SKM-1 treated with dmso at 0.1 percent for 144 hours (cell line): ENCODE results near the gene PPP3CB.
A peak's percentile ranks its signal among the peaks of the same experiment; 100 is the strongest.
"Not testable (repeated sequence)": the region's sequence is repeated elsewhere in the genome, so short reads cannot be mapped to it uniquely, and the experiment has no call there.

ENCODE experiments used
- DNase-seq: peaks from one replicate; lab custom pipeline; 2025; ENCODE audit not compliant: unreplicated experiment; lab: John Stamatoyannopoulos, UW

PPP3CB gene

GRCh38 chr10:73423309-73423708 lies 72.5 kb downstream of the PPP3CB start:
- no peak for DNase-seq

GRCh38 chr10:73416571-73416970 lies 79.3 kb downstream of the PPP3CB start:
- no peak for DNase-seq

- no peak for DNase-seq
These were observed 81.4 kb downstream of the PPP3CB start for GRCh38 chr10:73414230-73414945.

- peak; percentile 79 for DNase-seq
These were observed 82.1 kb downstream of the PPP3CB start, which contains the start of gene ANXA7 for GRCh38 chr10:73413528-73414229. Gene ANXA7, minus strand, starts transcription at chr10:73414058. Its CDS starts 13,202 bp downstream, at chr10:73400856.

GRCh38 chr10:73413108-73413527 lies 82.7 kb downstream of the PPP3CB start:
- peak; percentile 34 for DNase-seq

DNA sequence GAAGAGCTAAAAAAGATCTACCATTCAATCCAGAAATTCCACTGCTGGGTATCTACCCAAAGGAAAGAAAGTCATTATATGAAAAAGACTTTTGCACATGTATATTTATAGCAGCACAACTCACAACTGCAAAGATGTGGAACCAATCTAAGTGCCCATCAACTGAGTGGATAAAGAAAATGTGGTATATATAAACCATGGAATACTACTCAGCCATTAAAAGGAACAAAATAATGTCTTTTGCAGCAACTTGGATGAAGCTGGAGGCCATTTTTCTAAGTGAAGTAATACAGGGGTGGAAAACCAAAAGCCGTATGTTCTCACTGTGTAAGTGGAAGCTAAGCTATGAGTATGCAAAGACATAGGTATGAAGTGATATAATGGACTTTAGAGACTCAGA lies 84.9 kb downstream of the PPP3CB start:
- no peak for DNase-seq

DNA sequence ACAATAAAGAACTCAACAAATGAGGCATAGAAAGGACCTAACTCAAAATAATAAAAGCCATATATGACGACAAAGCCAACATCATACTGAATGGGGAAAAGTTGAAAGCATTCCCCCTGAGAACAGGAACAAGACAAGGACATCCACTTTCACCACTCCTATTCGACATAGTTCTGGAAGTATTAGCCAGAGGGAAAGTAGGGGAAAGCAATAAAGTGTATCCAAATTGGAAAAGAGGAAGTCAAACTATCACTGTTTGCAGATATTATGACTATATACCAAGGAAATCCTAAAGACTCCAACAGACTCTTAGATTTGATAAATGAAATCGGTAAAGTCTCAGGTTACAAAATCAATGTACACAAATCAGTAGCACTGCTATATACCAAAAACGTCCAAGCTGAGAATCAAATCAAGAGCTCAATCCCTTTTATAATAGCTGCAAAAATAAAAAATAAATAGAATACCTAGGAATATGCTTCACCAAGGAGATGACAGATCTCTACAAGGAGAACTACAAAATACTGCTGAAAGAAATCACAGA lies 86.8 kb downstream of the PPP3CB start:
- no peak for DNase-seq

DNA sequence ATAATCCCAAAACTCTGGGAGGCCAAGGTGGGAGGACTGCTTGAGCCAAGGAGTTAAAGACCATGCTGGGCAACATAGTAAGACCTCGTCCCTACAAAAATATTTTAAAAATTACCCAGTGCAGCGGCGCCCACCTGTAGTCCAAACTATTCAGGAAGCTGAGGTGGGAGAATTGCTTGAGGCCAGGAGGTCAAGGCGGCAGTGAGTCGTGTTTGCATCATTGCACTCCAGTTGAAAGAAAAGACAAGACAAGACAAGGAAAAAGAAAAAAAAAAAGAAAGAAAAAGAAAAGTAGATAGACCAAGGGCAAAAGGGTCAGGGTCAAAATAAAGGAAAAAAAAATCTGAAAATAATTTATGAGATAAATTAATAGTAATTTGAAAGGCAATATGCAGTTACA lies 87.8 kb downstream of the PPP3CB start:
- no peak for DNase-seq

DNA sequence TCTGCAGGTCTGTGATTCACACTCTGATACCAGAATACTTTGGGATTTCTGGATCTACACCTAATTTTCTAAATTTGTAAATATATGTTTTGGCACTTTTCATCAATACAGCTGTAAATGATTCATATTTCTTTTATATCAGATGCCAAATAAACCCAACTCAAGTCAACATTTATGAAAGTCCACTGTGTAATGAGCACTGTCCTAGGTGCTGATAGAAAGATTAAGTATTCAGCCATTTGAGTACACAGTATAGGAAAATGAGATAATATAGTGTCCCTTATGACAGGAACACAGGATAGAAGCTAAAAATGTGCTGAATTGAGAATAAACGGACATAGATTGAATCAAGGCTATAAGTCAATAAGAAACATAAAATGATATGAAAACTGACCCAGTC lies 88.3 kb downstream of the PPP3CB start:
- DNase-seq = no peak

GRCh38 chr10:73406846-73407245 lies 89.0 kb downstream of the PPP3CB start:
- DNase-seq = no peak

DNA sequence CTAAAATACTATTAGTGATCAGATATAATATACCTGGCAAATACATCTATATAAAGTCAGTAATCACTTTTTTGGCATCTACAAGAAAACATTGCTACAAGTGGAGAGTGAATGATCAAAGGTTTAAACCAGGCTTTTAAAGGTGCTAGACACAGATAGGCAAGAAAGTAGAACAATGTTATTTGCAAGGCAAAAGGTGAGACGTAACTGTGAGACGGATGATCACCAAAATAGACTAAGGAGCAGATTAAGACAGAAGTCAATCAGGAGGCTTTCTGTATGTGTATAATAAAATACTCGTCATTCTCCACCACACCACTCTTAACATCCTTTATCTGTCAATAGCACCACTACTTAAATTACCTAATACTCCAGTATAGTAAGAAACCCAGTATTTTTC lies 90.3 kb downstream of the PPP3CB start:
- DNase-seq = no peak

DNA sequence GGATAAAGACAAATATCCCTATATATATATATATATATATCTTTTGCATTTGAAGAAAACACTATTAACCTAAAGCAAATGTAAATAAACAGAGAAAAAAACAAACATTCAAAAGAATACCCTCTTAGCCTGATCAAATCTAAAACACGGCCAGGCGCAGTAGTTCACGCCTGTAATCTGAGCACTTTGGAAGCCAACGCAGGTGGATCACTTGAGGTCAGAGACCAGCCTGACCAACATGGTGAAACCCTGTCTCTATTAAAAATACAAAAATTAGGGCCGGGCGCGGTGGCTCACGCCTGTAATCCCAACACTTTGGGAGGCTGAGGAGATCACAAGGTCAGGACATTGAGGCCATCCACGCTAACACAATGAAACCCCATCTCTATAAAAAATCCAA lies 91.1 kb downstream of the PPP3CB start:
- no peak for DNase-seq

GRCh38 chr10:73401636-73402035 lies 94.2 kb downstream of the PPP3CB start:
- DNase-seq = no peak

- no peak for DNase-seq
These were observed 96.8 kb downstream of the PPP3CB start for GRCh38 chr10:73399063-73399462.

GRCh38 chr10:73398024-73398423 lies 97.8 kb downstream of the PPP3CB start:
- DNase-seq = no peak

DNA sequence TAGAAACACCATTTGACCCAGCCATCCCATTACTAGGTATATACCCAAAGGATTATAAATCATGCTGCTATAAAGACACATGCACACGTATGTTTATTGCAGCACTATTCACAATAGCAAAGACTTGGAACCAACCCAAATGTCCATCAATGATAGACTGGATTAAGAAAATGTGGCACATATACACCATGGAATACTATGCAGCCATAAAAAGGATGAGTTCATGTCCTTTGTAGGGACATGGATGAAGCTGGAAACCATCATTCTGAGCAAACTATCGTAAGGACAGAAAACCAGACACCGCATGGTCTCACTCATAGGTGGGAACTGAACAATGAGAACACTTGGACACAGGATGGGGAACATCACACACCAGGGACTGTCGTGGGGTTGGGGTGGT lies 101.5 kb downstream of the PPP3CB start:
- DNase-seq = not testable (repeated sequence)

GRCh38 chr10:73388228-73388627 lies 107.6 kb downstream of the PPP3CB start:
- DNase-seq = no peak

DNA sequence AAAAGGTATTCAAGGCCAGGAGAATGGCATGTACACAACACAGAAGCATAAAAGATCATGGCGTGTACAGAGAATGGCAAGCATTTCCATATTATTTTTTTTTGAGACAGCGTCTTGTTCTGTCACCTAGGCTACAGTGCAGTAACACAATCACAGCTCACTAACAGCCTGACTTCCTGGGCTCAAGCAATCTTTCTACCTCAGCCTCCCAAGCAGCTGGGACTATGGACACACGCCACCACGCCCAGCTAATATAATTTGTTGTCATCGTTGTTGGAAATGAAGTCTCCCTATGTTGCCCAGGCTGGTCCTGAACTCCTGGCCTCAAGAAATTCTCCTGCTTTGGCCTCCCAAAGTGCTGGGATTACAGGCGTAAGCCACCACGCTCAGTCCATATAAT lies 109.2 kb downstream of the PPP3CB start:
- no peak for DNase-seq
